ENCODE measurements around the gene MEIS2.

Gene MEIS2

DNA sequence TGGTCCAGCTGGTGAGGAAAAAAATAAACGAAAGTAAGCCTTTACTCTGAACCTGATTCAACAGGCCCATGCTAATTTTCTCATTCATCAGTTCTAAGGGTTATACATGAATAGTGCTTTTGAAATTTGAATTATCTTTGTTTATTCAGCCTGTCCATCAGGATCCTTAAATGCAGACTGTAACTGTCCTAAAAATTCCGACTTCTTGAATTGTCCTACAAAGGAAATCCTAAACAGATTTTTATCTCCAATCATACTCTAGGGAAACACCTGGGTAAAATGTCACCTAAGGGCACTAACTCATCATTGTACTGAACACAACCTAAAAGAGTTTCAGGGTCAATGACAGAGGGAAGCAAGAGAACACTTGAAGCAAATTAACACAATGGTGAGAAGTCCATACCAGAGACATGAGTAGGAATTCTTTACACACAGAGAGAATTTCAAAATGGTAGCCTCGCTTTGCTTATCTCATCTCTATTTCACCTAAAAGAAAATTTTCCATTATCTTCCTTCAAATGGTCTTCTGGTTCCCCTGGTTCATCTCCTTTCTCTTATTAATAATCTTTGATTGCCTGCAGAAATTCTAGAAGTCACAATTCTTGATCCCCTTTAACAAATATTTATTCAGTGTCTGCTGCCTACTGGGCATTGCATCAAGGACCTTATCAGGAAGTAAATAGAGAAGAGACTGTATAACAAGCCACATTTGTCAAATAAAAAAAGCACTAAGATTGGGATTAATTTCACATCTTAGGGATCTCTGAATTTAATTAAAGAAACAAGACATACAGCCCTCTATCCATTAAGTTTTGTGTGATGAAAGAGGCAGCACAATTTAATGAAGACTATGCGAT lies 182.7 kb downstream of the MEIS2 start:
- DNase-seq (ENCODE audit: low read depth) = no peak
- TF ChIP-seq, protein P1, sequence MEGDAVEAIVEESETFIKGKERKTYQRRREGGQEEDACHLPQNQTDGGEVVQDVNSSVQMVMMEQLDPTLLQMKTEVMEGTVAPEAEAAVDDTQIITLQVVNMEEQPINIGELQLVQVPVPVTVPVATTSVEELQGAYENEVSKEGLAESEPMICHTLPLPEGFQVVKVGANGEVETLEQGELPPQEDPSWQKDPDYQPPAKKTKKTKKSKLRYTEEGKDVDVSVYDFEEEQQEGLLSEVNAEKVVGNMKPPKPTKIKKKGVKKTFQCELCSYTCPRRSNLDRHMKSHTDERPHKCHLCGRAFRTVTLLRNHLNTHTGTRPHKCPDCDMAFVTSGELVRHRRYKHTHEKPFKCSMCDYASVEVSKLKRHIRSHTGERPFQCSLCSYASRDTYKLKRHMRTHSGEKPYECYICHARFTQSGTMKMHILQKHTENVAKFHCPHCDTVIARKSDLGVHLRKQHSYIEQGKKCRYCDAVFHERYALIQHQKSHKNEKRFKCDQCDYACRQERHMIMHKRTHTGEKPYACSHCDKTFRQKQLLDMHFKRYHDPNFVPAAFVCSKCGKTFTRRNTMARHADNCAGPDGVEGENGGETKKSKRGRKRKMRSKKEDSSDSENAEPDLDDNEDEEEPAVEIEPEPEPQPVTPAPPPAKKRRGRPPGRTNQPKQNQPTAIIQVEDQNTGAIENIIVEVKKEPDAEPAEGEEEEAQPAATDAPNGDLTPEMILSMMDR (IDR thresholded peaks at IDR 0.05; ENCODE audit: low read depth, low read length, missing control alignments) = no peak
- H3K4me3 ChIP-seq (ENCODE audit: low read depth, low read length) = no peak overlapping the region

DNA sequence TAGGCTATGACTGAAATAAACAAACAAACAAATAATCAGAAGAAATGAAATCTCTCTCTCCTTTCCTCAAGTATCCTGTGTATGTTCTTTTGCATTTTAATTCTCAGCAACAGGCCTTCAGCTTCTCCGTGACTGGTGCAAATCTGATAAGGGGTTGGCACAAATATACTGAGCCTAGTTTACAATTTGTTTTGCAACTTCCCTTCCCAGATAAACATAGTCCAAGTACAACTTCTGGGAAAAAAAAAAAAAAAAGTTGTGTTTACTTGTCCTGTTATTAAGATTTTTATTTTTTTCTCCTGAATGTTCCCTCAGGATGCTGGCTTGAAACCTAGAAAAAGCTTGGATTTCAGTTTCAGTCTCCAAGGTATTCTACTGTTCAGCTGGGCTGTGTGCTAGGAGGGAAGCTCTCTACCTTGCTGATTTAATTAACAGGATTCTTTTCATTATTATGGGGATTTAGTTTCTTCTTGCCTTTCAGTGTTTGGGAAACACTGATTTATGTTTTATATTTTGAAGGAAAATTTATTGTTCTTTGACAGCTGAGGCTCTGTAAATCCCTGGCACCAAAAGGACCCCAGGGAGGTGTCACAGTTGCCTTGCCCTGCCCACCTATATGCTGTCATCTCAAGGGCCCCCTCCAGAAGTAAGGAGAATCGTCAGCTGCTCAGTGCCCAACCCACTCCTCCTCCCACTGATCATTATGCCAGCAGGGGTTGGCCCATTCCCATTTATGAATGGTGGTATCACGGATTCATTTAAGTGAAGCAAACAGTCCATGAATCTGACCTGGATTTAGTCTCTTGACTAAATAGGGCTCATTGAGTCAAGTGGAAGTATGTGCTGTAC lies 185.2 kb downstream of the MEIS2 start:
- H3K4me3 ChIP-seq (ENCODE audit: low read depth, low read length) = no peak overlapping the region
- DNase-seq (ENCODE audit: low read depth) = no peak
- TF ChIP-seq, protein P1 (IDR thresholded peaks at IDR 0.05; ENCODE audit: low read depth, low read length, missing control alignments) = no peak

DNA sequence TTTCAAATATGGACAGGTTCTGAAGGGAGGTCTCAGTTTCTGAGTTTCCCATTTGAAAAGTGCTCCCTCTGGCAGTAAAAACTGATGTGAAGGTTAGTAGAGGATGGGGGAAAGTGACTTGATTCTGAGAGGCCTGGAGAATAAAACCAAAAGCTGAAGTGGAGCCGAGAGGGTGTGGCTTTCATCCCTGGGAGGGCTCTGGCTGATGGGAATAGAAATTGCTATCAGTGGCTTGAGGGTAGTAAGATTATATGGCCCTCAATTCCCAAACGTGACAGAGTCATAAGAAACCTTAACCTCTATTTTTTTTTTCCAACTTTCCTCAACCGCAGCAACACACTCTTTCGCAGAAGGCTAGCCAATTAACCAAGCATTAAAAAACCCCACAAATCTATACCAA lies 185.9 kb downstream of the MEIS2 start:
- no peak overlapping the region for H3K4me3 ChIP-seq (ENCODE audit: low read depth, low read length)
- DNase-seq (ENCODE audit: low read depth) = no peak
- TF ChIP-seq, protein P1 (IDR thresholded peaks at IDR 0.05; ENCODE audit: low read depth, low read length, missing control alignments) = no peak

DNA sequence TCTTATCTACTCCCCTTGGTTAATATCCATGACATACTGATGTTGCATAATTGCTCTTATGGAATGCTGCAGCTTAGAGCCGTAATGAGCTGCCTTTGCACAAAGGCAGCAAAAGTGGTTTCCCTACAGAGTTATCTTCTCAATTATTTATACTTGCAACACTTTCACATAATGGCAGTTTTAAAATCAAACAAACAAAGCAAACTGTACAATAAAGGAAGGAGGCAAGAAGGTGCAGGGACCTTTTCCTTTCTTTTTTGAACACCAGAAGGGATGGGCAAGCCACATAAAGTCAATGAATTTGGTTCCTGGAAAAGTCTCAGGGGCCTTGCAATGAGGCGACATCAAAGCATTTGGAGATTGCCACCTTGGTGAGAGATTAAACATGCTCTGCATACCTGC lies 188.0 kb downstream of the MEIS2 start:
- DNase-seq (ENCODE audit: low read depth) = no peak
- TF ChIP-seq, protein P1 (IDR thresholded peaks at IDR 0.05; ENCODE audit: low read depth, low read length, missing control alignments) = no peak
- no peak overlapping the region for H3K4me3 ChIP-seq (ENCODE audit: low read depth, low read length)

DNA sequence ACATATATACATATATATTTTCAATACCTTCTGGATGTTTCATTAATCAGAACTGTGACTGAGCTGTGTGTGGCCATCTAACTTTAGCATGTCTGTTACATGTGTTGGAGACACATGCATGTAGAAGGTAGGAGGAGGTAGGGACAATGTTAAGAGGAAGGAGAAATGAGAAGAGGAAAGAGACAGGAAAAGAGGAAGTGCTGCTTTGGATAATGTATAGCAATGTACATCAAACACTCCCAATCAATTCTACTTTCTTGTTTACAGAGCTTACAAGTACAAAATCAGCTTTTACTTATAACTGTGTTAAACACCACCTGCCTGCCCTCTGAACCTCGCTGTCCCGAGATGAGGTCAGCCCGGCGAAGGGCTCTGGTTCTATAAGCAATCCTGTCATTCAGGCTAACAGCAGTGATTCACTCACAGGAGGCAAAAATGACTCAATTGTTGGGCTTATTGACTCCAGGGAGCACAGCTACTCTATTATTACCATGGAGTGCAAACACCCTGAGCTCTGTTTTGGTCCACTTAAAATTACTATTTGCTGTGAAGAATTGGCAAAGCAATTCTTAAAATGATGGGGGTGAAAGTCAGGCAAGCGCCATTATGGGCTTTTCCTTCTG lies 188.9 kb downstream of the MEIS2 start:
- no peak overlapping the region for H3K4me3 ChIP-seq (ENCODE audit: low read depth, low read length)
- TF ChIP-seq, protein P1 (IDR thresholded peaks at IDR 0.05; ENCODE audit: low read depth, low read length, missing control alignments) = no peak
- no peak for DNase-seq (ENCODE audit: low read depth)

DNA sequence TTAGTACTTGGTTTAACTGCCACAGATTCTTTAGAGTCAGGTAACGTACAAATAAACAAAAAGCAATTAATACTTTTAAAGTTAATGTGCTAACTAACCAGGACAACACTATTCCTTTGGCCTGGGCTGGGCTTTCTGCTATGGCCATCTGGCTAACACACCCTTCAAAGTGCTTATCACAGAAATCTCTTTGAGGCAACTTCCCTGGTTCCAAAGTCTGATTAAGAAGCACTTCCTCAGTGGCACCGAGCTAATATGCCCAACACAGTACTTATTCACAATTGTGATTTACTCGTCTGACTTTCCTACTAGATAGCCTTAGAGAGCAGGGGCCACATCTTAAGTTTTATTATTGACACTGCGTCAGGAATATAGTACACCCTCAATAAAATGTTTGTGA lies 191.4 kb downstream of the MEIS2 start:
- TF ChIP-seq, protein P1 (IDR thresholded peaks at IDR 0.05; ENCODE audit: low read depth, low read length, missing control alignments) = no peak
- H3K4me3 ChIP-seq (ENCODE audit: low read depth, low read length) = no peak overlapping the region
- no peak for DNase-seq (ENCODE audit: low read depth)
